ENCODE data around the gene SCEL. TPM values are rescaled to one million over a fixed set of nuclear protein-coding genes. Genes with fewer than 3 reads are reported as not detected.

The SCEL gene
- total and polyA plus RNA-seq, 7 experiments from 2014 or later = not detected

GRCh38 chr13:77548095-77548494 lies 12.6 kb downstream of the SCEL start:
- CTCF ChIA-PET = no interaction called here
- POLR2A ChIA-PET = no interaction called here
- intact Hi-C loops (cut with micrococcal nuclease) = no loop called here

GRCh38 chr13:77548594-77548993 lies 13.1 kb downstream of the SCEL start:
- Histone ChIP-seq H3K27ac (ENCODE audit: low read depth, low read length) (no peak overlapping the region), H3K4me1 (ENCODE audit: control insufficient read depth in 2 of 2, insufficient read depth in 2 of 2, low read length in 2 of 2) (no peaks in the 10 kb centered on the region), H3K36me3 (ENCODE audit: control insufficient read depth in 2 of 3, insufficient read depth in 3 of 3, low read length in 3 of 3) (no peaks in the 10 kb centered on the region), H3K27me3 (ENCODE audit: control insufficient read depth in 2 of 2, insufficient read depth in 2 of 2, low read length in 2 of 2) (no peaks in the 10 kb centered on the region), H3K9me3 (ENCODE audit: control insufficient read depth in 2 of 3, low read length in 3 of 3) (no peaks in the 10 kb centered on the region), H3K4me3 (ENCODE audit: low read length) (no peak overlapping the region)
- DNase-seq (no peak), ATAC-seq (no peak)
- H3K4me3 Mint-ChIP-seq = no peak overlapping the region
- H3K27me3 Mint-ChIP-seq = peaks cover 3 to 10% (median 7%) of the 10 kb centered on the region in 5 donors
- no peak overlapping the region for H3K27ac Mint-ChIP-seq
- peaks cover 0 to 4% (median 0%) of the 10 kb centered on the region in 5 donors for H3K36me3 Mint-ChIP-seq
- CTCF ChIA-PET = no interaction called here
- no peaks in the 10 kb centered on the region for H3K9me3 Mint-ChIP-seq
- POLR2A ChIA-PET = no interaction called here
- peaks cover 0 to 4% (median 0%) of the 10 kb centered on the region in 7 donors for H3K4me1 Mint-ChIP-seq
- intact Hi-C loops (cut with micrococcal nuclease) = no loop called here

More at GRCh38 chr13:77548095-77548494, 12.6 kb downstream of the SCEL start:
- ATAC-seq = no peak
- no peaks in the 10 kb centered on the region for H3K4me1 ChIP-seq (ENCODE audit: control insufficient read depth in 2 of 2, insufficient read depth in 2 of 2, low read length in 2 of 2)
- H3K27me3 Mint-ChIP-seq = peaks cover 3 to 12% (median 7%) of the 10 kb centered on the region in 5 donors
- no peaks in the 10 kb centered on the region for H3K27me3 ChIP-seq (ENCODE audit: control insufficient read depth in 2 of 2, insufficient read depth in 2 of 2, low read length in 2 of 2)
- no peak overlapping the region for H3K27ac Mint-ChIP-seq
- no peaks in the 10 kb centered on the region for H3K9me3 Mint-ChIP-seq
- no peak overlapping the region for H3K27ac ChIP-seq (ENCODE audit: low read depth, low read length)
- no peak for DNase-seq
- peaks cover 0 to 4% (median 0%) of the 10 kb centered on the region in 5 donors for H3K36me3 Mint-ChIP-seq
- no peak overlapping the region for H3K4me3 Mint-ChIP-seq
- H3K4me1 Mint-ChIP-seq = peaks cover 0 to 4% (median 0%) of the 10 kb centered on the region in 7 donors
- no peaks in the 10 kb centered on the region for H3K9me3 ChIP-seq (ENCODE audit: control insufficient read depth in 2 of 3, low read length in 3 of 3)
- no peak overlapping the region for H3K4me3 ChIP-seq (ENCODE audit: low read length)
- no peaks in the 10 kb centered on the region for H3K36me3 ChIP-seq (ENCODE audit: control insufficient read depth in 2 of 3, insufficient read depth in 3 of 3, low read length in 3 of 3)

DNA sequence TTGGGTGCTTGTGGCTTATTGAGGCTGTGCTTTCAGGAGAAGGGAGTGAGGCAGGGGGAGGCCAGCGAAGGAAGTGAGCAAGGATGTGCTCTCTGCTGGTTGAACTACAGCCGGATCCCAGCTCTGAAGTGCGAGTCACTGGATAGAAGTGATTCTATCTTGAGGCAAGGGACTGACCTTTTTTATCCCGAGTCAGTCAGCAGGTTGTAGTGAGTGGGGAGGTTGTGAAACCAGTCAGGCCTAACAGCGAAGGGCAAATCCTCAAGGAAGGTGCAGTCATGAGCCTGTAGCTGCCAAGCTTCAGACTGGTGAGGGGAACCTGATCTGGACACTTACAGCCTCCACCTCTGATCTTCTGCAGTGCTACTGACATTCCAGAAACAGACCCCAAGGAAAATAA lies 18.6 kb downstream of the SCEL start:
- Mint-ChIP-seq H3K4me3 (no peak overlapping the region), H3K27me3 (peaks cover 0 to 7% (median 0%) of the 10 kb centered on the region in 5 donors), H3K4me1 (peaks cover 0 to 15% (median 10%) of the 10 kb centered on the region in 7 donors), H3K9me3 (no peaks in the 10 kb centered on the region), H3K36me3 (peaks cover 0 to 4% (median 0%) of the 10 kb centered on the region in 5 donors), H3K27ac (no peak overlapping the region)
- CTCF ChIA-PET = interaction anchor here (1.4 kb wide), 1 partner anchor 11 kb away, joined by 3 read pairs; no protein-coding TSS in a partner anchor
- no peaks in the 10 kb centered on the region for H3K36me3 ChIP-seq (ENCODE audit: control insufficient read depth in 2 of 3, insufficient read depth in 3 of 3, low read length in 3 of 3)
- no peaks in the 10 kb centered on the region for H3K9me3 ChIP-seq (ENCODE audit: control insufficient read depth in 2 of 3, low read length in 3 of 3)
- H3K4me3 ChIP-seq (ENCODE audit: low read length) = no peak overlapping the region
- H3K27me3 ChIP-seq (ENCODE audit: control insufficient read depth in 2 of 2, insufficient read depth in 2 of 2, low read length in 2 of 2) = no peaks in the 10 kb centered on the region
- no peak overlapping the region for H3K27ac ChIP-seq (ENCODE audit: low read depth, low read length)
- H3K4me1 ChIP-seq (ENCODE audit: control insufficient read depth in 2 of 2, insufficient read depth in 2 of 2, low read length in 2 of 2) = peaks cover 0 to 12% of the 10 kb centered on the region in 2 donors
- POLR2A ChIA-PET = no interaction called here
- intact Hi-C loops (cut with micrococcal nuclease) = no loop called here
- ATAC-seq (no peak), DNase-seq (no peak)

GRCh38 chr13:77555246-77555645 lies 19.7 kb downstream of the SCEL start:
- Mint-ChIP-seq H3K27ac (no peak overlapping the region), H3K27me3 (peaks cover 0 to 7% (median 0%) of the 10 kb centered on the region in 5 donors), H3K9me3 (no peaks in the 10 kb centered on the region), H3K36me3 (no peaks in the 10 kb centered on the region), H3K4me1 (peaks cover 0 to 23% (median 18%) of the 10 kb centered on the region in 7 donors), H3K4me3 (no peak overlapping the region)
- Histone ChIP-seq H3K4me1 (ENCODE audit: control insufficient read depth in 2 of 2, insufficient read depth in 2 of 2, low read length in 2 of 2) (peaks cover 0 to 14% of the 10 kb centered on the region in 2 donors), H3K9me3 (ENCODE audit: control insufficient read depth in 2 of 3, low read length in 3 of 3) (no peaks in the 10 kb centered on the region), H3K36me3 (ENCODE audit: control insufficient read depth in 2 of 3, insufficient read depth in 3 of 3, low read length in 3 of 3) (no peaks in the 10 kb centered on the region), H3K27me3 (ENCODE audit: control insufficient read depth in 2 of 2, insufficient read depth in 2 of 2, low read length in 2 of 2) (no peaks in the 10 kb centered on the region), H3K4me3 (ENCODE audit: low read length) (no peak overlapping the region), H3K27ac (ENCODE audit: low read depth, low read length) (no peak overlapping the region)
- DNase-seq = no peak
- ATAC-seq = no peak
- POLR2A ChIA-PET = no interaction called here
- intact Hi-C loops (cut with micrococcal nuclease) = no loop called here
- CTCF ChIA-PET = interaction anchor here (1.4 kb wide), 1 partner anchor 10 kb away, joined by 3 read pairs; no protein-coding TSS in a partner anchor

GRCh38 chr13:77558016-77558415 lies 22.5 kb downstream of the SCEL start:
- Mint-ChIP-seq H3K9me3 (no peaks in the 10 kb centered on the region), H3K4me1 (peaks cover 0 to 23% (median 18%) of the 10 kb centered on the region in 7 donors), H3K27me3 (peaks cover 0 to 7% (median 0%) of the 10 kb centered on the region in 5 donors), H3K27ac (peak overlapping the region in 8 of 9 donors; percentile 3 to 69 (median 53)), H3K4me3 (peak overlapping the region in 5 of 10 donors; percentile 17 to 60 (median 43)), H3K36me3 (no peaks in the 10 kb centered on the region)
- H3K27me3 ChIP-seq (ENCODE audit: control insufficient read depth in 2 of 2, insufficient read depth in 2 of 2, low read length in 2 of 2) = no peaks in the 10 kb centered on the region
- no peak for DNase-seq
- no peak overlapping the region for H3K4me3 ChIP-seq (ENCODE audit: low read length)
- no peaks in the 10 kb centered on the region for H3K36me3 ChIP-seq (ENCODE audit: control insufficient read depth in 2 of 3, insufficient read depth in 3 of 3, low read length in 3 of 3)
- CTCF ChIA-PET = no interaction called here
- peaks cover 0 to 14% of the 10 kb centered on the region in 2 donors for H3K4me1 ChIP-seq (ENCODE audit: control insufficient read depth in 2 of 2, insufficient read depth in 2 of 2, low read length in 2 of 2)
- POLR2A ChIA-PET = no interaction called here
- intact Hi-C loops (cut with micrococcal nuclease) = no loop called here
- ATAC-seq = no peak
- H3K27ac ChIP-seq (ENCODE audit: low read depth, low read length) = no peak overlapping the region
- no peaks in the 10 kb centered on the region for H3K9me3 ChIP-seq (ENCODE audit: control insufficient read depth in 2 of 3, low read length in 3 of 3)

DNA sequence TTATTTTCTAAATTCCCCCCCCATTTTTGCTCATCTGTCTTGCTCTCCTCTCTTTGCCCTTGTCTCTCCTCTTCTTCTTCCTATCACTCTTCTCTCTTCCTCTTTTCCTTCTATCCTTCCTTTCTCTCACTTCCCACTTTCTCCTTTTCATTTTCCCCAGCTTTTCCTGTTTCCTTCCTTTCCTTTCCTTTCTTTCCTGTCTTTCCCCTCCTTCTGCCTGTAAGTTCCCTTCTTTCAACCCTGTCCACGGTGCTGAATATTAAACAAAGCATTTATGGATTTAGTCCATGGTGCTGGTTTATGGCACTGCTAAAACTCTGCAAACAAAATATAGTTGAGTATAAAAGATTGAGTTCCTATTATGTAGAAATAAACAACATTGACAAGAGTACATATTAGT lies 27.6 kb downstream of the SCEL start:
- Histone ChIP-seq H3K9me3 (ENCODE audit: control insufficient read depth in 2 of 3, low read length in 3 of 3) (no peaks in the 10 kb centered on the region), H3K27me3 (ENCODE audit: control insufficient read depth in 2 of 2, insufficient read depth in 2 of 2, low read length in 2 of 2) (no peaks in the 10 kb centered on the region), H3K36me3 (ENCODE audit: control insufficient read depth in 2 of 3, insufficient read depth in 3 of 3, low read length in 3 of 3) (no peaks in the 10 kb centered on the region), H3K27ac (ENCODE audit: low read depth, low read length) (no peak overlapping the region), H3K4me3 (ENCODE audit: low read length) (no peak overlapping the region), H3K4me1 (ENCODE audit: control insufficient read depth in 2 of 2, insufficient read depth in 2 of 2, low read length in 2 of 2) (peaks cover 0 to 11% of the 10 kb centered on the region in 2 donors)
- H3K27ac Mint-ChIP-seq = no peak overlapping the region
- no peaks in the 10 kb centered on the region for H3K9me3 Mint-ChIP-seq
- peaks cover 0 to 15% (median 3%) of the 10 kb centered on the region in 5 donors for H3K27me3 Mint-ChIP-seq
- DNase-seq = no peak
- ATAC-seq = no peak
- ChIA-PET POLR2A (no interaction called here), CTCF (no interaction called here)
- no peak overlapping the region for H3K4me3 Mint-ChIP-seq
- no peaks in the 10 kb centered on the region for H3K36me3 Mint-ChIP-seq
- intact Hi-C loops (cut with micrococcal nuclease) = no loop called here
- peaks cover 0 to 17% (median 14%) of the 10 kb centered on the region in 7 donors for H3K4me1 Mint-ChIP-seq

GRCh38 chr13:77565635-77566034 lies 30.1 kb downstream of the SCEL start:
- no peak overlapping the region for H3K27ac Mint-ChIP-seq
- H3K36me3 Mint-ChIP-seq = no peaks in the 10 kb centered on the region
- no peaks in the 10 kb centered on the region for H3K9me3 Mint-ChIP-seq
- H3K4me3 Mint-ChIP-seq = no peak overlapping the region
- Histone ChIP-seq H3K36me3 (ENCODE audit: control insufficient read depth in 2 of 3, insufficient read depth in 3 of 3, low read length in 3 of 3) (no peaks in the 10 kb centered on the region), H3K27me3 (ENCODE audit: control insufficient read depth in 2 of 2, insufficient read depth in 2 of 2, low read length in 2 of 2) (no peaks in the 10 kb centered on the region), H3K4me3 (ENCODE audit: low read length) (no peak overlapping the region), H3K27ac (ENCODE audit: low read depth, low read length) (no peak overlapping the region), H3K4me1 (ENCODE audit: control insufficient read depth in 2 of 2, insufficient read depth in 2 of 2, low read length in 2 of 2) (no peaks in the 10 kb centered on the region), H3K9me3 (ENCODE audit: control insufficient read depth in 2 of 3, low read length in 3 of 3) (no peaks in the 10 kb centered on the region)
- peaks cover 0 to 18% (median 8%) of the 10 kb centered on the region in 5 donors for H3K27me3 Mint-ChIP-seq
- peak in 5 of 9 donors; percentile 7 to 26 (median 18) for DNase-seq
- CTCF ChIA-PET = interaction anchor here (1.2 kb wide), 1 partner anchor 11 kb away, joined by 3 read pairs; no protein-coding TSS in a partner anchor
- no peaks in the 10 kb centered on the region for H3K4me1 Mint-ChIP-seq
- peak; percentile 41 for ATAC-seq
- POLR2A ChIA-PET = no interaction called here
- intact Hi-C loops (cut with micrococcal nuclease) = loop anchor here (1.0 to 5.0 kb wide), 2 partner anchors 72 to 73 kb away; no protein-coding TSS in a partner anchor
